A549 (cell line): ENCODE data around the gene HOXC10. TPM values are rescaled to one million over a fixed set of nuclear protein-coding genes. Genes with fewer than 3 reads are reported as not detected.

Experiments
- ATAC-seq, 2 experiments: fragments of 200-7000 bp in 1 of 2; fragments of >200 bp in 1 of 2; cut with Nextera tagmentation in 1 of 2; cut with Tn5 transposase in 1 of 2; 3 replicates each; pipeline versions ENCODE4 v1.8.0 to v1.9.1; 2018 to 2020; ENCODE audit warnings: mild to moderate bottlenecking in 1 of 2, moderate library complexity in 1 of 2
- CTCF ChIA-PET: fragments of 300-600 bp; sonication (Branson Sonifier 250); formaldehyde crosslinking; extraction: SDS; loops from one replicate; lab custom pipeline; 2021; ENCODE audit warnings: antibody characterized with exemption, inconsistent platforms; lab: Yijun Ruan, JAX
- POLR2A ChIA-PET: fragments of 350-600 bp; formaldehyde crosslinking; extraction: SDS; loops from one replicate; lab custom pipeline; 2021; ENCODE audit warnings: antibody characterized with exemption, inconsistent platforms; lab: Yijun Ruan, JAX
- DNase-seq, 2 experiments: peaks; one replicate each; pipeline versions ENCODE4 v3.0.0 to v3.0.0-alpha.2; 2011 to 2016; ENCODE audit warnings: low read depth in 1 of 2, low spot score in 1 of 2
- FAIRE-seq: peaks from 2 replicates; lab custom pipeline; 2011; peaks lifted over from hg19 to GRCh38; lab: Jason Lieb, UNC
- H3K27ac ChIP-seq, 2 experiments: fragments of >200 bp; sonication (Bioruptor Twin); formaldehyde crosslinking; 3 replicates each; pipeline ENCODE4 v1.5.1; 2016 to 2017
- H3K4me1 ChIP-seq: fragments of >200 bp; sonication (Bioruptor Twin); formaldehyde crosslinking; 3 replicates; pipeline ENCODE4 v1.6.1; 2016
- H3K4me2 ChIP-seq: fragments of >200 bp; sonication (Bioruptor Twin); formaldehyde crosslinking; 3 replicates; pipeline ENCODE4 v1.6.1; 2016
- H3K4me3 ChIP-seq: fragments of >200 bp; sonication (Bioruptor Twin); formaldehyde crosslinking; 3 replicates; pipeline ENCODE4 v1.5.1; 2016
- H3K9me3 ChIP-seq: fragments of >200 bp; sonication (Bioruptor Twin); formaldehyde crosslinking; 3 replicates; pipeline ENCODE4 v1.6.1; 2016
- ATOH8 ChIP-seq: fragments of 250-450 bp; sonication (Bioruptor Pico); IDR thresholded peaks from 2 replicates; pipeline ENCODE4 v1.5.0; 2020; ENCODE audit warnings: low read depth, mild to moderate bottlenecking, moderate library complexity
- BCL3 ChIP-seq: fragments of >200 bp; sonication (Bioruptor Twin); formaldehyde crosslinking; IDR thresholded peaks from 3 replicates; pipeline ENCODE4 v1.6.1; 2016
- CBX8 ChIP-seq: fragments of 200-600 bp; sonication (generic); IDR thresholded peaks from 2 replicates; pipeline ENCODE4 v1.6.1; 2016
- E2F6 ChIP-seq: IDR thresholded peaks from 2 replicates; pipeline ENCODE4 v1.6.1; 2012; ENCODE audit warnings: low read depth, borderline replicate concordance
- EHF ChIP-seq: fragments of 250-450 bp; sonication (Bioruptor Pico); IDR thresholded peaks from 2 replicates; pipeline ENCODE4 v1.5.0; 2020; ENCODE audit warnings: mild to moderate bottlenecking
- ESRRA ChIP-seq: fragments of 150-350 bp; IDR thresholded peaks from 2 replicates; pipeline ENCODE4 v1.6.1; 2014; ENCODE audit warnings: mild to moderate bottlenecking, low read length, borderline replicate concordance
- FOSB ChIP-seq: fragments of 250-450 bp; sonication (Bioruptor Pico); IDR thresholded peaks from 2 replicates; pipeline ENCODE4 v1.5.0; 2020; ENCODE audit warnings: mild to moderate bottlenecking, moderate library complexity
- FOSL2 ChIP-seq, 2 experiments: fragments of 450-650 bp in 1 of 2; fragments of >200 bp in 1 of 2; sonication (Bioruptor Twin) in 1 of 2; formaldehyde crosslinking; IDR thresholded peaks; 2 replicates each; pipeline versions ENCODE4 v1.5.0 to v1.6.1; 2016 to 2020; ENCODE audit warnings: mild to moderate bottlenecking in 1 of 2, moderate library complexity in 1 of 2
- FOXS1 ChIP-seq: fragments of 250-450 bp; sonication (Bioruptor Pico); IDR thresholded peaks from 2 replicates; pipeline ENCODE4 v1.5.0; 2020; ENCODE audit warnings: mild to moderate bottlenecking, moderate library complexity
- HDAC2 ChIP-seq: fragments of 200-600 bp; sonication (generic); IDR thresholded peaks from 2 replicates; pipeline ENCODE4 v1.6.1; 2016
- HEYL ChIP-seq: fragments of 250-450 bp; sonication (Bioruptor Pico); IDR thresholded peaks from 2 replicates; pipeline ENCODE4 v1.8.0; 2021; ENCODE audit warnings: mild to moderate bottlenecking, moderate library complexity
- HOXA7 ChIP-seq: fragments of 250-450 bp; sonication (Bioruptor Pico); IDR thresholded peaks from 2 replicates; pipeline ENCODE4 v1.5.0; 2020; ENCODE audit warnings: mild to moderate bottlenecking, moderate library complexity
- HOXB13 ChIP-seq: fragments of 250-450 bp; sonication (Bioruptor Pico); IDR thresholded peaks from 2 replicates; pipeline ENCODE4 v1.5.0; 2020; ENCODE audit warnings: low read depth, mild to moderate bottlenecking, moderate library complexity
- JUN ChIP-seq, 2 experiments: fragments of >200 bp; sonication (Bioruptor Twin); formaldehyde crosslinking; IDR thresholded peaks; 2 replicates in 1 of 2; 3 replicates in 1 of 2; pipeline ENCODE4 v1.6.1; 2016 to 2017
- KDM5A ChIP-seq: fragments of 200-600 bp; sonication (generic); IDR thresholded peaks from 2 replicates; pipeline ENCODE4 v1.6.1; 2016; ENCODE audit warnings: antibody characterized with exemption, mild to moderate bottlenecking
- MAX ChIP-seq: IDR thresholded peaks from 2 replicates; pipeline ENCODE4 v1.6.1; 2012
- MYC ChIP-seq: IDR thresholded peaks from 2 replicates; pipeline ENCODE4 v1.6.1; 2012; ENCODE audit warnings: mild to moderate bottlenecking, inconsistent platforms, low read length, improper control_type of control experiment, borderline replicate concordance
- POLR2A ChIP-seq: IDR thresholded peaks from 2 replicates; pipeline ENCODE4 v1.6.1; 2012; ENCODE audit warnings: mild to moderate bottlenecking, low read length
- RAD21 ChIP-seq, 2 experiments: fragments of >200 bp in 1 of 2; sonication (Bioruptor Twin) in 1 of 2; formaldehyde crosslinking in 1 of 2; IDR thresholded peaks in 1 of 2; conservative IDR thresholded peaks in 1 of 2; 2 replicates in 1 of 2; 3 replicates in 1 of 2; pipeline ENCODE4 v1.6.1; 2012 to 2018; ENCODE audit warnings: inconsistent platforms in 1 of 2
- RARB ChIP-seq: fragments of 250-450 bp; sonication (Bioruptor Pico); IDR thresholded peaks from 2 replicates; pipeline ENCODE4 v1.8.0; 2021; ENCODE audit warnings: mild to moderate bottlenecking, moderate library complexity
- RCOR1 ChIP-seq: fragments of 150-350 bp; IDR thresholded peaks from 2 replicates; pipeline ENCODE4 v1.6.1; 2014; ENCODE audit warnings: antibody characterized with exemption, low read length, low read depth
- RFX5 ChIP-seq: fragments of 450-650 bp; IDR thresholded peaks from 2 replicates; pipeline ENCODE4 v1.7.1; 2014; ENCODE audit warnings: antibody characterized with exemption, mild to moderate bottlenecking, moderate library complexity
- SREBF2 ChIP-seq: fragments of 450-650 bp; IDR thresholded peaks from 2 replicates; pipeline ENCODE4 v1.6.1; 2014; ENCODE audit warnings: mild to moderate bottlenecking, moderate library complexity
- USF2 ChIP-seq: fragments of 450-650 bp; IDR thresholded peaks from 2 replicates; pipeline ENCODE4 v1.6.1; 2014; ENCODE audit warnings: antibody characterized with exemption
- ZSCAN20 ChIP-seq: fragments of 250-450 bp; sonication (Bioruptor Pico); IDR thresholded peaks from 2 replicates; pipeline ENCODE4 v1.8.0; 2022; ENCODE audit warnings: mild to moderate bottlenecking, moderate library complexity
- whole genome bisulfite sequencing: methylation state at CpG from one replicate; pipeline ENCODE4 v1.1.6; 2017; ENCODE audit errors: missing lambda C conversion rate; 5-methylcytosine and 5-hydroxymethylcytosine counted together
- polyA plus RNA-seq, 4 experiments: library from polyadenylated mRNA; depleted of rRNA in 3 of 4; stranded (reverse); fragments of >200 nt; fragmentation: RNase III in 1 of 4; extraction: RNeasy Plus Mini Kit Qiagen cat#74134 plus additional on column Dnase treatment in 1 of 4; gene quantifications; 2 replicates in 3 of 4; 3 replicates in 1 of 4; pipeline ENCODE4 v1.2.3, GENCODE V29; 2011 to 2017

The HOXC10 gene
- polyA plus RNA-seq, 2 of the 4 experiments (the other 2 are of a cell fraction), result 2.9 to 3.2 TPM

- ChIA-PET CTCF (interaction anchor here (1.2 to 28.7 kb wide), 3 partner anchors 20 to 202 kb away, joined by 3 to 1074 read pairs (median 43); partner anchors contain the start of genes HOXC5 and SMUG1), POLR2A (no interaction called here)
- TF ChIP-seq FOXS1 (CRISPR knock-in tag) (no peak), ESRRA (no peak), RAD21 (conservative IDR thresholded peaks at IDR 0.05 in 1 of 2, IDR thresholded peaks at IDR 0.05 in 1 of 2) (no peak), HDAC2 (no peak), POLR2A (no peak), JUN (IDR thresholded peaks at IDR 0.05) (no peak), RFX5 (no peak), HOXA7 (CRISPR knock-in tag) (no peak), SREBF2 (no peak), HEYL (CRISPR knock-in tag) (no peak), HOXB13 (no peak), ZSCAN20 (CRISPR knock-in tag) (no peak), MYC (no peak), CBX8 (no peak), ATOH8 (CRISPR knock-in tag) (no peak), RCOR1 (no peak), FOSL2 (IDR thresholded peaks at IDR 0.05) (no peak), FOSL2 (CRISPR knock-in tag; IDR thresholded peaks at IDR 0.05) (no peak), FOSB (CRISPR knock-in tag) (no peak), BCL3 (no peak)
- Histone ChIP-seq H3K4me1 (peaks cover 52% of the 10 kb centered on the region), H3K9me3 (no peaks in the 10 kb centered on the region), H3K27ac (peak overlapping the region; percentile 43 to 77), H3K4me2 (peak overlapping the region; percentile 60), H3K4me3 (no peak overlapping the region)
- ATAC-seq (peak in 1 of 2 experiments; percentile 57; a peak in 3 of 6 replicates), DNase-seq (peak; percentile 47 to 54), FAIRE-seq (no peak)
- WGBS, result 44% methylated on average over 6 of the region's 6 CpGs
Observed at GRCh38 chr12:54012631-54013409, 27.9 kb downstream of the HOXC10 start.

GRCh38 chr12:54014377-54015017 is 29.6 kb downstream of the HOXC10 start:
- DNase-seq, result no peak
- CTCF ChIA-PET, result interaction anchor here (0.7 to 28.7 kb wide), 8 partner anchors 9 to 201 kb away, joined by 3 to 1074 read pairs (median 8); partner anchors contain the start of genes HOXC5, HOXC6 and SMUG1
- Histone ChIP-seq H3K27ac (peak overlapping the region in 1 of 2 experiments; percentile 77; a peak in 3 of 6 replicates), H3K9me3 (no peaks in the 10 kb centered on the region), H3K4me2 (peak overlapping the region; percentile 60), H3K4me3 (no peak overlapping the region)
- no peak for ATAC-seq
- 92% methylated on average over 36 of the region's 36 CpGs for WGBS
- no peak for FAIRE-seq
- no peak for TF ChIP-seq RARB (CRISPR knock-in tag)
- no peak for TF ChIP-seq KDM5A
- no peak for TF ChIP-seq USF2
- TF ChIP-seq E2F6, result no peak
- TF ChIP-seq MAX, result no peak
- TF ChIP-seq EHF (CRISPR knock-in tag), result no peak
- TF ChIP-seq JUN (IDR thresholded peaks at IDR 0.05), result no peak
- TF ChIP-seq, all 56 proteins: peak for 0
- H3K4me1 ChIP-seq, result peaks cover 62% of the 10 kb centered on the region
- POLR2A ChIA-PET, result no interaction called here
